ENCODE data around the gene KCNK15.

GRCh38 chr20:44750081-44750805, 4.6 kb downstream of the KCNK15 start:
- TF ChIP-seq CTCF (IDR thresholded peaks at IDR 0.05; ENCODE audit: low read length) (peak; percentile 4; the same call in 1 of the 2 replicates), EZH2 (IDR thresholded peaks at IDR 0.05; ENCODE audit: borderline replicate concordance, low read length) (no peak)

Measured in OCI-LY1 (cell line).